OCI-LY1 (cell line): ENCODE measurements around the gene KSR1.

ENCODE experiments used
- EZH2 ChIP-seq: fragments of 200-600 bp; sonication (generic), shearing (Covaris generic); IDR thresholded peaks from 2 replicates; pipeline ENCODE4 v1.8.0; 2017; ENCODE audit warnings: borderline replicate concordance, mixed run types, mild to moderate bottlenecking, antibody characterized with exemption, low read length, moderate library complexity, mixed read lengths
- TF ChIP-seq, protein P1 (sequence below): fragments of 200-600 bp; sonication (generic), shearing (Covaris generic); IDR thresholded peaks from 2 replicates; pipeline ENCODE4 v1.5.1; 2017; ENCODE audit warnings: mild to moderate bottlenecking, antibody characterized with exemption, low read length, moderate library complexity, mixed read lengths

DNA sequence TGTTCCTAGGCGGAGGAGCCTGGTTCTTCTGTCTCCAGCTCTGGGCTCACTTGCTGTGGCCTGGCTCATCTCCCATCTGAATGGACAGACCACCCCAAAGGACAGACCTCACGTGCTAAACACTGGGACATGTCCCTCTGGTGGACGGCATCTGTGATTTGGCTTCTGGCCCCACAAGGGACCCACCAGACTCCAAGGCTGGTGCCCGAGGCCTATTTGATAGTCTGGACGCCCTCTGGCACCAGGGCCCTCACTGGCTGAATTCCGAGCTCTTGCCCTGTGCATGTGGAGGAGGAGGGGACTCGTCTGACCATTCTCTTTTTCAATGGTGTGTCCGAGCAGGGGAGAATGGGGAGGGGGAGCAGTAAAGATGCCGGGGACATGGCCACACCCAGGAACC, 112.0 kb downstream of the KSR1 start:
- TF ChIP-seq, protein P1, sequence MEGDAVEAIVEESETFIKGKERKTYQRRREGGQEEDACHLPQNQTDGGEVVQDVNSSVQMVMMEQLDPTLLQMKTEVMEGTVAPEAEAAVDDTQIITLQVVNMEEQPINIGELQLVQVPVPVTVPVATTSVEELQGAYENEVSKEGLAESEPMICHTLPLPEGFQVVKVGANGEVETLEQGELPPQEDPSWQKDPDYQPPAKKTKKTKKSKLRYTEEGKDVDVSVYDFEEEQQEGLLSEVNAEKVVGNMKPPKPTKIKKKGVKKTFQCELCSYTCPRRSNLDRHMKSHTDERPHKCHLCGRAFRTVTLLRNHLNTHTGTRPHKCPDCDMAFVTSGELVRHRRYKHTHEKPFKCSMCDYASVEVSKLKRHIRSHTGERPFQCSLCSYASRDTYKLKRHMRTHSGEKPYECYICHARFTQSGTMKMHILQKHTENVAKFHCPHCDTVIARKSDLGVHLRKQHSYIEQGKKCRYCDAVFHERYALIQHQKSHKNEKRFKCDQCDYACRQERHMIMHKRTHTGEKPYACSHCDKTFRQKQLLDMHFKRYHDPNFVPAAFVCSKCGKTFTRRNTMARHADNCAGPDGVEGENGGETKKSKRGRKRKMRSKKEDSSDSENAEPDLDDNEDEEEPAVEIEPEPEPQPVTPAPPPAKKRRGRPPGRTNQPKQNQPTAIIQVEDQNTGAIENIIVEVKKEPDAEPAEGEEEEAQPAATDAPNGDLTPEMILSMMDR: no peak
- TF ChIP-seq EZH2: no peak
